Placental pericyte (primary cell): ENCODE results near the gene TMA7. TPM values are rescaled to one million over a fixed set of nuclear protein-coding genes. Genes with fewer than 3 reads are reported as not detected.

ENCODE experiments used
- total RNA-seq: library from RNA; depleted of rRNA; stranded (reverse); fragments of >200 nt; gene quantifications from 2 replicates; pipeline ENCODE4 v1.2.3, GENCODE V29; 2012

The TMA7 gene
- 108 and 139 TPM in 2 replicates for total RNA-seq

GRCh38 chr3:48439820-48440589 is at the start of gene TMA7, which contains the start of gene CCDC51:
TMA7 (plus strand) TSS chr3:48440257; CDS start chr3:48440297, 40 bp downstream.
CCDC51 (minus strand) TSS chr3:48440119; CDS start chr3:48435128, 4,991 bp downstream.

GRCh38 chr3:48429960-48430707 is 9.9 kb upstream of the TMA7 start, which contains the start of gene PLXNB1:
PLXNB1 (minus strand) TSS chr3:48430086; CDS start chr3:48424611, 5,475 bp downstream.

GRCh38 chr3:48446425-48447193 is 6.6 kb downstream of the TMA7 start, which contains the start of gene ATRIP:
ATRIP (plus strand) TSS chr3:48446737; CDS start chr3:48446846, 109 bp downstream.

Other genes with a start within 250 kb of the TMA7 start
- gene CAMP, start 216.8 kb upstream of the TMA7 start, total RNA-seq: not detected in 2 replicates
- 5.0 and 5.7 TPM in 2 replicates for gene ZNF589, start 199.2 kb upstream of the TMA7 start, total RNA-seq
- 33.5 and 37.4 TPM in 2 replicates for gene NME6, start 138.9 kb upstream of the TMA7 start, total RNA-seq
- not detected in 2 replicates for gene SPINK8, start 106.6 kb upstream of the TMA7 start, total RNA-seq
- gene FBXW12, start 68.0 kb upstream of the TMA7 start, total RNA-seq: not detected in 2 replicates
- gene PLXNB1, start 10.2 kb upstream of the TMA7 start, total RNA-seq: 16.9 and 37.4 TPM in 2 replicates
- gene CCDC51, start 138 bp upstream of the TMA7 start, total RNA-seq: 15.3 and 17.1 TPM in 2 replicates
- gene ATRIP, start 6.5 kb downstream of the TMA7 start, total RNA-seq: 3.1 and 15.2 TPM in 2 replicates
- 192 and 194 TPM in 2 replicates for gene SHISA5, start 63.9 kb downstream of the TMA7 start, total RNA-seq
- 7.9 and 45.8 TPM in 2 replicates for gene PFKFB4, start 116.5 kb downstream of the TMA7 start, total RNA-seq
- gene UCN2, start 123.5 kb downstream of the TMA7 start, total RNA-seq: 2.2 and 25.1 TPM in 2 replicates
- 23.6 and 259 TPM in 2 replicates for gene COL7A1, start 155.1 kb downstream of the TMA7 start, total RNA-seq
- gene UQCRC1, start 169.4 kb downstream of the TMA7 start, total RNA-seq: 448 and 544 TPM in 2 replicates
- not detected in 2 replicates for gene TMEM89, start 181.5 kb downstream of the TMA7 start, total RNA-seq
- 49.5 and 53.8 TPM in 2 replicates for gene SLC26A6, start 195.2 kb downstream of the TMA7 start, total RNA-seq
- 1.1 and 2.4 TPM in 2 replicates for gene CELSR3, start 222.6 kb downstream of the TMA7 start, total RNA-seq
- gene NCKIPSD, start 245.7 kb downstream of the TMA7 start, total RNA-seq: 21.9 and 23.8 TPM in 2 replicates